Prostate gland (tissue), 2 donors: Measurements from ENCODE around the gene DAPK1. TPM values are rescaled to one million over a fixed set of nuclear protein-coding genes. Genes with fewer than 3 reads are reported as not detected.

Source experiments
- DNase-seq: peaks from one replicate; pipeline ENCODE4 v3.0.0-alpha.2; 2019; ENCODE audit warnings: low spot score
- H3K27ac ChIP-seq, 2 donors: fragments of 200-600 bp; sonication (generic); 2 replicates each; pipeline ENCODE4 v1.5.1; 2017 to 2019
- H3K27me3 ChIP-seq: fragments of 200-600 bp; sonication (generic); replicated peaks from 2 replicates; pipeline ENCODE4 v1.5.1; 2019; ENCODE audit not compliant: insufficient read depth
- H3K36me3 ChIP-seq, 2 donors: fragments of 200-600 bp; sonication (generic); 1 replicate in 1 of 2; 2 replicates in 1 of 2; pipeline versions ENCODE4 v1.5.1 to v1.8.1; 2017 to 2019
- H3K4me1 ChIP-seq: fragments of 200-600 bp; sonication (generic); replicated peaks from 2 replicates; pipeline ENCODE4 v1.5.1; 2019
- H3K4me3 ChIP-seq, 2 donors: fragments of 200-600 bp; sonication (generic); 2 replicates each; pipeline ENCODE4 v1.5.1; 2017 to 2019
- H3K9me3 ChIP-seq: fragments of 200-600 bp; sonication (generic); 2 replicates; pipeline ENCODE4 v1.5.1; 2017
- POLR2A ChIP-seq: fragments of 450-650 bp; IDR thresholded peaks from one replicate; pipeline ENCODE4 v1.6.1; 2016; ENCODE audit warnings: antibody characterized with exemption, mild to moderate bottlenecking
- POLR2AphosphoS5 ChIP-seq: sonication (generic); formaldehyde crosslinking; IDR thresholded peaks from one replicate; pipeline ENCODE4 v1.6.1; 2017; ENCODE audit warnings: antibody characterized with exemption
- WGBS: methylation state at CpG from one replicate; pipeline ENCODE4 v1.1.5; 2018; 5-methylcytosine and 5-hydroxymethylcytosine counted together
- intact Hi-C: fragments of 100-400 bp; cut with DNase I; formaldehyde crosslinking; loops from one replicate; pipeline ENCODE4 v1.14.2; 2022
- total RNA-seq, 2 donors: library from RNA; depleted of rRNA; stranded (reverse); fragments of >200 nt; gene quantifications; one replicate each; pipeline ENCODE4 v1.1.0, GENCODE V29; 2016
- TF ChIP-seq, protein P1 (sequence below), 4 experiments: fragments of 200-600 bp in 2 of 4; fragments of 450-650 bp in 2 of 4; sonication (generic) in 2 of 4; IDR thresholded peaks; 1 replicate in 3 of 4; 2 replicates in 1 of 4; pipeline ENCODE4 v1.5.1; 2016 to 2019; ENCODE audit warnings: antibody characterized with exemption in 4 of 4, mild to moderate bottlenecking in 2 of 4, moderate library complexity in 2 of 4

DAPK1 gene
- total RNA-seq, 2 donors from 2014 or later, result 13.9 to 39.1 TPM

DNA sequence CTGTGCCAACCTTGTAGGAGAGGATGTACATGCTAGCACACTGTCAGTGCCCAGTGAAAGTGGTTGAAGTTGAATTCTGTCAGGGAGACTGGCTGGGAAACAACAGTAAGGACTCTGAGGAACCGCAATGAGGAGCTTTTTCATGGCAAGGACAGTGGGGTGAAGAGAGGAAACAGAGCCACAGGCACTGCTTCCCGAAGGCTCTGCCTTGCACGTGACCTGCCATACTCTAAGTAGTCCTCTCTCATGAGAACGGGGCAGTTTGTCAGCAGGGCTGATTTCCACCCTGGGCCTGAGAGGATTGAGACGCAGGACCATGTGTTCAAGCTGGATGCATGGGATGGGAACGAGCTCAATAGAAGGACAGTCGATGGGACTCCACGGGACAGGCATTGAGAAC is 121.7 kb downstream of the DAPK1 start:
- Histone ChIP-seq H3K4me1 (no peaks in the 10 kb centered on the region), H3K4me3 (no peak overlapping the region), H3K9me3 (no peaks in the 10 kb centered on the region), H3K27me3 (no peaks in the 10 kb centered on the region), H3K27ac (no peak overlapping the region), H3K36me3 (no peaks in the 10 kb centered on the region)
- TF ChIP-seq, protein P1, sequence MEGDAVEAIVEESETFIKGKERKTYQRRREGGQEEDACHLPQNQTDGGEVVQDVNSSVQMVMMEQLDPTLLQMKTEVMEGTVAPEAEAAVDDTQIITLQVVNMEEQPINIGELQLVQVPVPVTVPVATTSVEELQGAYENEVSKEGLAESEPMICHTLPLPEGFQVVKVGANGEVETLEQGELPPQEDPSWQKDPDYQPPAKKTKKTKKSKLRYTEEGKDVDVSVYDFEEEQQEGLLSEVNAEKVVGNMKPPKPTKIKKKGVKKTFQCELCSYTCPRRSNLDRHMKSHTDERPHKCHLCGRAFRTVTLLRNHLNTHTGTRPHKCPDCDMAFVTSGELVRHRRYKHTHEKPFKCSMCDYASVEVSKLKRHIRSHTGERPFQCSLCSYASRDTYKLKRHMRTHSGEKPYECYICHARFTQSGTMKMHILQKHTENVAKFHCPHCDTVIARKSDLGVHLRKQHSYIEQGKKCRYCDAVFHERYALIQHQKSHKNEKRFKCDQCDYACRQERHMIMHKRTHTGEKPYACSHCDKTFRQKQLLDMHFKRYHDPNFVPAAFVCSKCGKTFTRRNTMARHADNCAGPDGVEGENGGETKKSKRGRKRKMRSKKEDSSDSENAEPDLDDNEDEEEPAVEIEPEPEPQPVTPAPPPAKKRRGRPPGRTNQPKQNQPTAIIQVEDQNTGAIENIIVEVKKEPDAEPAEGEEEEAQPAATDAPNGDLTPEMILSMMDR (IDR thresholded peaks at IDR 0.05), result no peak
- no peak for TF ChIP-seq POLR2A
- no peak for TF ChIP-seq POLR2AphosphoS5
- no peak for DNase-seq
- intact Hi-C loops, result no loop called here
- over 99% methylated on average over 8 of the region's 8 CpGs for WGBS

DNA sequence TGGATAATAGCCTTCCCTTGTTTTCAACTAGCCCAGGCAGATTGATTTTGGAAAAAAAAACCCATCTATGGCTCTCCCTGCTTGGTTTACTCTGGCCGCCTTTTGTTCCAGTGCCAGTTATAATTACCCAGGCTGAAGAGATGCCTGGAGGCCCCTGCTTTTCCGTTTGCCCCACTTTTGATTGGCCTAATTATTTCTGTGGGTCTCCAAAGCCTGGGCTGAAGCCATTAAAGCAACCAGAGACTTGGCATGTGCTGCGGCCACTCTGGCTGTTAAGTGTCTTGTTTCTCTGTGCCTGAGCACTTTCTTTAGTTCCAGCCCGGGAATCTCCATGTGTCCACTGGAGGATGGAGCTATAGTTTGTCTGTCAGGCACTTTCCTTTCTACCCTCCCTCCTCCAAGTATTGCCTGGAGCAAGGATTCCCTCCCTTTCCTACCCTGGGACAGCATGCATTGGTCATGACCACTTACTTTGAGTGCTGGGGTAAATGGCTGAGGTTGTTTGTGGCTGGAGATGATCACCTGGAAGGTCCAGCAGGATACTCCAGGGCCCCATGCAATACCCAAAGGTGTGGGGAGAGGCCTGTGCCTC is 123.2 kb downstream of the DAPK1 start:
- 55% methylated on average over 4 of the region's 4 CpGs for WGBS
- Histone ChIP-seq H3K9me3 (no peaks in the 10 kb centered on the region), H3K27ac (no peak overlapping the region), H3K4me3 (no peak overlapping the region), H3K27me3 (no peaks in the 10 kb centered on the region), H3K4me1 (no peaks in the 10 kb centered on the region), H3K36me3 (no peaks in the 10 kb centered on the region)
- no peak for DNase-seq
- intact Hi-C loops, result no loop called here
- TF ChIP-seq POLR2A (no peak), POLR2AphosphoS5 (no peak)
- TF ChIP-seq, protein P1 (IDR thresholded peaks at IDR 0.05), result no peak

DNA sequence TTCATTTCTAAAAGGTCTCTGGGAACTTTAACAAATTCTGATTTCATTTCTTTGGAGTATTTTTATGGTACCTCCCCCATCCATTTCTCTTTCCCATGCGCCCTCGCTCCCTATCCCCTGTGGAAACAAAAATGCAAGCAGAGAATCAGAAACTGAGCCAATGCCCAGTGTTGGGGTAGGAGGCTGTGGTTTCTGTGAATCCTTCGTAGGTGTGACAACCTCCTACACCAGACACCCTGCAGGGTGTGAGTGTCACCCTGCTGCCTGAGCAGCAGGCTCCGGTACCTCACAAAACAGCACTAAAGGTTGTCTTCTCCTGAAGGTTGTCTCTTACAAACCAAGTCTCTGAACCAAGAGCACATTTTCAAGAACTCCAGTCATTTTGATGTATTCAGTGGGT is 124.4 kb downstream of the DAPK1 start:
- TF ChIP-seq, protein P1 (IDR thresholded peaks at IDR 0.05), result no peak
- TF ChIP-seq POLR2AphosphoS5 (no peak), POLR2A (no peak)
- 93% methylated on average over 4 of the region's 4 CpGs for WGBS
- no peak overlapping the region for H3K4me3 ChIP-seq
- no peaks in the 10 kb centered on the region for H3K4me1 ChIP-seq
- H3K36me3 ChIP-seq, result no peaks in the 10 kb centered on the region
- H3K27me3 ChIP-seq, result no peaks in the 10 kb centered on the region
- no peak overlapping the region for H3K27ac ChIP-seq
- no peak for DNase-seq
- H3K9me3 ChIP-seq, result no peaks in the 10 kb centered on the region
- intact Hi-C loops, result no loop called here

DNA sequence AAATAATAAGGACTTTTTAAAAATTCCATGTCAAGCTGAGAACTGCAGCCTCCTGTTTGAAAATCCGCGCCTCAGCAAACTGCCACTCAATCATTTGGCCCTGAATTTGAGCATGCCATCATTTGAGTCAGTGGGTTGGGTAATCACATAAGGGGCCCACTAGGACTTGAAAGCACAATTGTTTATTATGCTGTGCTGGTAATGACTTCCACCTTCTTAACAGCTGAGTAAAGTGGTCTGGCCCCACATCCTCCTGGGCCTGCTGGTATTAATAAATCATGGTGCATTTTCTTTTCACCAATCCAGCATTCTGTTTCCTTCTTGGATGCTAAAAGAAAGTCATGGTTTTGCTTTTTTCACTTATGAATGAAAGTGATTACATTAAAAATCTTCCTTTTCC is 125.3 kb downstream of the DAPK1 start:
- no peaks in the 10 kb centered on the region for H3K4me1 ChIP-seq
- WGBS, result 84% methylated on average over 2 of the region's 2 CpGs
- H3K27ac ChIP-seq, result no peak overlapping the region
- intact Hi-C loops, result no loop called here
- H3K27me3 ChIP-seq, result no peaks in the 10 kb centered on the region
- no peaks in the 10 kb centered on the region for H3K9me3 ChIP-seq
- TF ChIP-seq POLR2AphosphoS5 (no peak), POLR2A (no peak)
- TF ChIP-seq, protein P1 (IDR thresholded peaks at IDR 0.05), result no peak
- no peak overlapping the region for H3K4me3 ChIP-seq
- no peak for DNase-seq
- H3K36me3 ChIP-seq, result no peaks in the 10 kb centered on the region

DNA sequence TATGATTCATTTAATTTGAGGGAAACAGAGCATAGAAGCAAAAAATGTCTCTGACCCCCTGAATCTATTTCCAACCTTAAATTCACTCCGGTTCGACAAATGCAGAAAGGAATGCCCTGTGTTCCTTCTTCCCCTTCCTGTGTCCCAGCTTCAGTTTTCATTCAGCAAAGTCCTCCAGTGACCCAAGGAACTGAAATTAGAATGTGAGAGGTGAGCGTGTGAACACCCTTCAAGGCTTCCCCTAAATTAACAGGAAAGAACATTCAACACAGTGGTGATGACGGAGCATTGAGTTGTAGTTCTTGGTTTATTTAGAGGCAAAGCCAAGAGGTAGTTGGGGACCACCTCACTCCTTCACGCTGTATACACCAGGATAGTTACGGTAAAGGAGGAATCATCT is 130.7 kb downstream of the DAPK1 start:
- Histone ChIP-seq H3K4me3 (no peak overlapping the region), H3K9me3 (no peaks in the 10 kb centered on the region), H3K27ac (no peak overlapping the region), H3K36me3 (no peaks in the 10 kb centered on the region), H3K27me3 (no peaks in the 10 kb centered on the region), H3K4me1 (no peaks in the 10 kb centered on the region)
- intact Hi-C loops, result no loop called here
- no peak for TF ChIP-seq POLR2AphosphoS5
- TF ChIP-seq, protein P1 (IDR thresholded peaks at IDR 0.05), result no peak
- TF ChIP-seq POLR2A, result no peak
- no peak for DNase-seq
- 95% methylated on average over 6 of the region's 6 CpGs for WGBS
